Measurements from ENCODE around the gene SHC2. TPM values are rescaled to one million over a fixed set of nuclear protein-coding genes. Genes with fewer than 3 reads are reported as not detected.
"Not testable (repeated sequence)": the region's sequence is repeated elsewhere in the genome, so short reads cannot be mapped to it uniquely, and the experiment has no call there.

Gene SHC2
- total RNA-seq, 2 experiments from 2014 or later: 0.36 to 0.42 TPM

DNA sequence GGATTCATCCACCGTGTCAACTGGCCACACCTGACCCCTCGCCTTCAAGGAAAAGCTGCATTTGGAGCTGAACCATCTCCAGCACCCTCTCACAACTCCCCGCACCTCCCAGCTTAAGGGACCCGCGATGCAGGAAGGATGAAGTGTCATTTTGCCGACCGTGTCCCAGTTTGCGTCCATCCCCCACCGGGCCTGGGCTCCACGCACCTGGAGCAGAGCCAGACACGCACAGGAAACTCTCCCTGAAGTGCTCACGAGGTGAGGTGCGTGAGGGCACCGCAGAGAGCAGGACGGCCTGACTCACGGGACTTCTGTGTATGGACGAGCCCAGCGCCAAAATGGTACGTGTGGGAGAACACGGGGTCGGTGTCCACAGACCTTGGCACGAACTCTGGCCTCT is 7.2 kb downstream of the SHC2 start:
- Mint-ChIP-seq H3K9me3 (no peaks in the 10 kb centered on the region), H3K27me3 (no peaks in the 10 kb centered on the region), H3K4me3 (no peak overlapping the region), H3K4me1 (ENCODE audit: low read depth) (no peaks in the 10 kb centered on the region), H3K36me3 (ENCODE audit: low read depth) (no peaks in the 10 kb centered on the region), H3K27ac (no peak overlapping the region)
- DNase-seq (no peak), ATAC-seq (ENCODE audit: poor library complexity) (no peak)
- ChIA-PET CTCF (no interaction called here), POLR2A (no interaction called here)
- no peak for TF ChIP-seq CTCF (IDR thresholded peaks at IDR 0.05)
- no peaks in the 10 kb centered on the region for H3K36me3 ChIP-seq (ENCODE audit: insufficient read depth, low read length)
- no peak overlapping the region for H3K4me3 ChIP-seq (ENCODE audit: low read length)
- H3K9me3 ChIP-seq (ENCODE audit: control insufficient read depth in 1 of 2, insufficient read depth in 1 of 2, low read length in 2 of 2): peaks cover 0 to 30% of the 10 kb centered on the region in 2 experiments
- no peaks in the 10 kb centered on the region for H3K4me1 ChIP-seq (ENCODE audit: insufficient read depth, low read length)
- no peak overlapping the region for H3K27ac ChIP-seq (ENCODE audit: low read depth in 1 of 2, low read length in 2 of 2)
- peaks cover 2% of the 10 kb centered on the region in 2 experiments for H3K27me3 ChIP-seq (ENCODE audit: control insufficient read depth in 1 of 2, insufficient read depth in 2 of 2, low read length in 2 of 2)
- intact Hi-C loops (cut with DNase I, micrococcal nuclease): no loop called here

GRCh38 chr19:452829-453228 is 8.0 kb downstream of the SHC2 start:
- CTCF ChIA-PET: no interaction called here
- Histone ChIP-seq H3K4me3 (ENCODE audit: low read length) (no peak overlapping the region), H3K27me3 (ENCODE audit: control insufficient read depth in 1 of 2, insufficient read depth in 2 of 2, low read length in 2 of 2) (no peaks in the 10 kb centered on the region), H3K36me3 (ENCODE audit: insufficient read depth, low read length) (no peaks in the 10 kb centered on the region), H3K4me1 (ENCODE audit: insufficient read depth, low read length) (no peaks in the 10 kb centered on the region), H3K9me3 (ENCODE audit: control insufficient read depth in 1 of 2, insufficient read depth in 1 of 2, low read length in 2 of 2) (peaks cover 0 to 27% of the 10 kb centered on the region in 2 experiments), H3K27ac (ENCODE audit: low read depth in 1 of 2, low read length in 2 of 2) (no peak overlapping the region)
- Mint-ChIP-seq H3K4me3 (no peak overlapping the region), H3K27me3 (no peaks in the 10 kb centered on the region), H3K4me1 (ENCODE audit: low read depth) (no peaks in the 10 kb centered on the region), H3K27ac (no peak overlapping the region), H3K9me3 (no peaks in the 10 kb centered on the region), H3K36me3 (ENCODE audit: low read depth) (no peaks in the 10 kb centered on the region)
- intact Hi-C loops (cut with DNase I, micrococcal nuclease): no loop called here
- DNase-seq (no peak), ATAC-seq (ENCODE audit: poor library complexity) (no peak)
- TF ChIP-seq CTCF (IDR thresholded peaks at IDR 0.05): no peak
- POLR2A ChIA-PET: no interaction called here

DNA sequence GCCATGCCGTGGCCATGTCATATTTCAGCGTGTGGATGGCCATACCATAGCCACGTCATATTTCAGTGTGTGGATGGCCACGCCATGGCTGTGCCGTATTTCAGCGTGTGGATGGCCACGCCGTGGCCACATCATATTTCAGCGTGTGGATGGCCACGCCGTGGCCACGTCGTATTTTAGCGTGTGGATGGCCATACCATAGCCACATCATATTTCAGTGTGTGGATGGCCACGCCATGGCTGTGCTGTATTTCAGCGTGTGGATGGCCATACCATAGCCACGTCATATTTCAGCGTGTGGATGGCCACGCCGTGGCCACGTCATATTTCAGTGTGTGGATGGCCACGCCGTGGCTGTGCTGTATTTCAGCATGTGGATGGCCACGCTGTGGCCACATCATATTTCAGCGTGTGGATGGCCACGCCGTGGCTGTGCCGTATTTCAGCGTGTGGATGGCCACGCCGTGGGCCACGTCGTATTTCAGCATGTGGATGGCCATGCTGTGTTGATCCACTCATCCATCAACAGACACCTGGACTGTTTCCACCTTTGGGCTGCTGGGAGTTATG is 9.8 kb downstream of the SHC2 start:
- H3K4me3 ChIP-seq (ENCODE audit: low read length); intact Hi-C loops (cut with DNase I, micrococcal nuclease); ATAC-seq (ENCODE audit: poor library complexity); H3K36me3 ChIP-seq (ENCODE audit: insufficient read depth, low read length); H3K4me1 ChIP-seq (ENCODE audit: insufficient read depth, low read length); CTCF ChIA-PET; H3K4me3 Mint-ChIP-seq; H3K27ac Mint-ChIP-seq; H3K27ac ChIP-seq (ENCODE audit: low read depth in 1 of 2, low read length in 2 of 2); DNase-seq; POLR2A ChIA-PET; H3K4me1 Mint-ChIP-seq (ENCODE audit: low read depth); H3K9me3 Mint-ChIP-seq; H3K36me3 Mint-ChIP-seq (ENCODE audit: low read depth); H3K27me3 Mint-ChIP-seq; H3K27me3 ChIP-seq (ENCODE audit: control insufficient read depth in 1 of 2, insufficient read depth in 2 of 2, low read length in 2 of 2): not testable (repeated sequence)
- H3K9me3 ChIP-seq (ENCODE audit: control insufficient read depth in 1 of 2, insufficient read depth in 1 of 2, low read length in 2 of 2): peaks cover 0 to 22% of the 10 kb centered on the region in 2 experiments

- H3K4me1 Mint-ChIP-seq (ENCODE audit: low read depth): no peaks in the 10 kb centered on the region
- CTCF ChIA-PET: no interaction called here
- no peaks in the 10 kb centered on the region for H3K36me3 Mint-ChIP-seq (ENCODE audit: low read depth)
- Histone ChIP-seq H3K27me3 (ENCODE audit: control insufficient read depth in 1 of 2, insufficient read depth in 2 of 2, low read length in 2 of 2) (no peaks in the 10 kb centered on the region), H3K36me3 (ENCODE audit: insufficient read depth, low read length) (no peaks in the 10 kb centered on the region), H3K4me3 (ENCODE audit: low read length) (no peak overlapping the region), H3K9me3 (ENCODE audit: control insufficient read depth in 1 of 2, insufficient read depth in 1 of 2, low read length in 2 of 2) (peaks cover 0 to 22% of the 10 kb centered on the region in 2 experiments), H3K27ac (ENCODE audit: low read depth in 1 of 2, low read length in 2 of 2) (no peak overlapping the region), H3K4me1 (ENCODE audit: insufficient read depth, low read length) (no peaks in the 10 kb centered on the region)
- intact Hi-C loops (cut with DNase I, micrococcal nuclease): no loop called here
- no peak for DNase-seq
- ATAC-seq (ENCODE audit: poor library complexity): no peak
- TF ChIP-seq CTCF (IDR thresholded peaks at IDR 0.05): no peak
- POLR2A ChIA-PET: no interaction called here
- H3K27me3 Mint-ChIP-seq: peaks cover 3% of the 10 kb centered on the region
- H3K27ac Mint-ChIP-seq: no peak overlapping the region
- no peak overlapping the region for H3K4me3 Mint-ChIP-seq
- no peaks in the 10 kb centered on the region for H3K9me3 Mint-ChIP-seq
Observed at GRCh38 chr19:449916-450315, 10.9 kb downstream of the SHC2 start.

Data from CD4-positive, alpha-beta T cell (primary cell).